PC-3 (cell line): Measurements from ENCODE around the gene SLC9A6. TPM values are rescaled to one million over a fixed set of nuclear protein-coding genes. Genes with fewer than 3 reads are reported as not detected.

ENCODE experiments used
- ATAC-seq: fragments of 200-7000 bp; cut with Tn5 transposase; 2 replicates; pipeline ENCODE4 v1.9.1; 2020; ENCODE audit warnings: mild to moderate bottlenecking, moderate library complexity
- BruUV-seq: library from RNA; stranded (reverse); fragments of 400-500 nt; replicated peaks from 2 replicates; lab custom pipeline; 2021; lab: Mats Ljungman, UMichigan
- CTCF ChIA-PET: fragments of 300-600 bp; sonication (Branson Sonifier 250); formaldehyde crosslinking; loops from one replicate; lab custom pipeline; 2022; ENCODE audit warnings: antibody characterized with exemption; lab: Charles Lee
- POLR2A ChIA-PET: fragments of 300-600 bp; sonication (Branson Sonifier 250); formaldehyde crosslinking; loops from one replicate; lab custom pipeline; 2022; ENCODE audit warnings: antibody characterized with exemption; ENCODE audit not compliant: unreplicated experiment; lab: Charles Lee
- DNase-seq: peaks from one replicate; pipeline ENCODE4 v3.0.0-alpha.2; 2015
- H2AFZ ChIP-seq: fragments of 300-600 bp; sonication (generic); 2 replicates; pipeline ENCODE4 v1.6.0; 2016; ENCODE audit warnings: antibody characterized with exemption, low read length
- H3F3A ChIP-seq: fragments of 300-600 bp; sonication (generic); one replicate; pipeline ENCODE4 v1.6.0; 2017; ENCODE audit warnings: antibody characterized with exemption, low read length, control low read depth, mild to moderate bottlenecking; ENCODE audit not compliant: unreplicated experiment
- H3K27ac ChIP-seq: fragments of 300-600 bp; sonication (generic); 2 replicates; pipeline ENCODE4 v1.5.1; 2016; ENCODE audit warnings: mild to moderate bottlenecking, low read length
- H3K27me3 ChIP-seq: fragments of 300-600 bp; sonication (generic); 2 replicates; pipeline ENCODE4 v1.6.1; 2016; ENCODE audit warnings: low read length, mixed read lengths
- H3K36me3 ChIP-seq: fragments of 300-600 bp; sonication (generic); 2 replicates; pipeline ENCODE4 v1.6.1; 2016; ENCODE audit warnings: low read depth, mixed run types, low read length, mixed read lengths
- H3K4me1 ChIP-seq: fragments of 300-600 bp; sonication (generic); 2 replicates; pipeline ENCODE4 v1.5.1; 2016; ENCODE audit warnings: low read length; ENCODE audit not compliant: insufficient read depth
- H3K4me2 ChIP-seq: fragments of 300-600 bp; sonication (generic); 2 replicates; pipeline ENCODE4 v1.6.0; 2016; ENCODE audit warnings: low read length
- H3K4me3 ChIP-seq: fragments of 300-600 bp; sonication (generic); 2 replicates; pipeline ENCODE4 v1.5.1; 2016; ENCODE audit warnings: mild to moderate bottlenecking, low read length, mixed read lengths
- H3K79me2 ChIP-seq: fragments of 300-600 bp; sonication (generic); 2 replicates; pipeline ENCODE4 v1.6.1; 2017; ENCODE audit warnings: low read length, mixed read lengths
- H3K9ac ChIP-seq: fragments of 300-600 bp; sonication (generic); 2 replicates; pipeline ENCODE4 v1.6.0; 2016; ENCODE audit warnings: mild to moderate bottlenecking, low read length
- H3K9me2 ChIP-seq: fragments of 300-600 bp; sonication (generic); replicated peaks from 2 replicates; pipeline ENCODE4 v1.6.1; 2016; ENCODE audit warnings: mixed run types, low read length, mixed read lengths
- H3K9me3 ChIP-seq: fragments of 300-600 bp; sonication (generic); 2 replicates; pipeline ENCODE4 v1.6.1; 2016; ENCODE audit warnings: low read length, mixed read lengths
- H4K20me1 ChIP-seq: fragments of 300-600 bp; sonication (generic); 2 replicates; pipeline ENCODE4 v1.6.1; 2016; ENCODE audit warnings: low read length, mixed read lengths
- EZH2 ChIP-seq: fragments of 300-600 bp; sonication (generic); IDR thresholded peaks from one replicate; pipeline ENCODE4 v1.6.1; 2017; ENCODE audit warnings: antibody characterized with exemption, mild to moderate bottlenecking, low read length; ENCODE audit not compliant: unreplicated experiment
- EZH2phosphoT487 ChIP-seq: fragments of 300-600 bp; sonication (generic); IDR thresholded peaks from 2 replicates; pipeline ENCODE4 v1.6.1; 2018; ENCODE audit warnings: mild to moderate bottlenecking, antibody characterized with exemption, low read length, borderline replicate concordance
- intact Hi-C: fragments of 100-400 bp; cut with micrococcal nuclease; formaldehyde crosslinking; loops from 2 replicates; pipeline ENCODE4 v1.9.0; 2023
- total RNA-seq: library from RNA; depleted of rRNA; stranded (reverse); fragments of >200 nt; gene quantifications from 2 replicates; pipeline ENCODE4 v1.2.3, GENCODE V29; 2014
- TF ChIP-seq, protein P1 (sequence below): fragments of 300-600 bp; sonication (generic); conservative IDR thresholded peaks from 2 replicates; pipeline ENCODE4 v1.5.1; 2017; ENCODE audit warnings: antibody characterized with exemption, low read depth, mild to moderate bottlenecking, low read length

The SLC9A6 gene
- total RNA-seq, 1 experiment from 2014 or later = 14.4 TPM

DNA sequence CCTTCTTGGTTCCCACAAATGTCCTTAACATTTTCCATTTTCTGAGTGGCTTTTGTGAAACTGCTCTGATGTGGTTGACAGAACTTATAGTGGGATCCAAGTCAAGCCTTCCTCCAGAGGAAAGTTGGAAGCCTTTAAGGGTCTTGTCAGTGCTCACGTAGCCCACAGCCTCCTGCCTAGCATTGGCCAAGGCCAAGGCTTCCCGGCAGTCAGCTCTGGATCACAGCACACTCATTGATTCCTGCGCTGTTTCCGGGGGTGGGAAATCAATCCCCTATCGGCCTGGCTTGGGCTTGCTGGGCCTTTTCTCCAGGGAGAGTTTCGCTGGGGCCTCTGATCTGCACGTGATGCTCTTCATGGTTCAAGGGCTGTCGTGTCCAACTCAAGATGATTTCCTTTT, 76.1 kb downstream of the SLC9A6 start:
- no TSS peak for BruUV-seq
- Histone ChIP-seq H3K27me3 (no peaks in the 10 kb centered on the region), H3K4me3 (no peak overlapping the region), H4K20me1 (no peaks in the 10 kb centered on the region), H3K79me2 (no peaks in the 10 kb centered on the region), H3K4me2 (no peak overlapping the region), H3K27ac (no peak overlapping the region), H3K36me3 (no peaks in the 10 kb centered on the region), H3K9me2 (no peaks in the 10 kb centered on the region), H3K9ac (no peak overlapping the region), H3K4me1 (peaks cover 45% of the 10 kb centered on the region), H3F3A (no peaks in the 10 kb centered on the region), H2AFZ (no peak overlapping the region), H3K9me3 (no peaks in the 10 kb centered on the region)
- ChIA-PET CTCF (no interaction called here), POLR2A (no interaction called here)
- ATAC-seq (no peak), DNase-seq (no peak)
- intact Hi-C loops = no loop called here
- TF ChIP-seq, protein P1, sequence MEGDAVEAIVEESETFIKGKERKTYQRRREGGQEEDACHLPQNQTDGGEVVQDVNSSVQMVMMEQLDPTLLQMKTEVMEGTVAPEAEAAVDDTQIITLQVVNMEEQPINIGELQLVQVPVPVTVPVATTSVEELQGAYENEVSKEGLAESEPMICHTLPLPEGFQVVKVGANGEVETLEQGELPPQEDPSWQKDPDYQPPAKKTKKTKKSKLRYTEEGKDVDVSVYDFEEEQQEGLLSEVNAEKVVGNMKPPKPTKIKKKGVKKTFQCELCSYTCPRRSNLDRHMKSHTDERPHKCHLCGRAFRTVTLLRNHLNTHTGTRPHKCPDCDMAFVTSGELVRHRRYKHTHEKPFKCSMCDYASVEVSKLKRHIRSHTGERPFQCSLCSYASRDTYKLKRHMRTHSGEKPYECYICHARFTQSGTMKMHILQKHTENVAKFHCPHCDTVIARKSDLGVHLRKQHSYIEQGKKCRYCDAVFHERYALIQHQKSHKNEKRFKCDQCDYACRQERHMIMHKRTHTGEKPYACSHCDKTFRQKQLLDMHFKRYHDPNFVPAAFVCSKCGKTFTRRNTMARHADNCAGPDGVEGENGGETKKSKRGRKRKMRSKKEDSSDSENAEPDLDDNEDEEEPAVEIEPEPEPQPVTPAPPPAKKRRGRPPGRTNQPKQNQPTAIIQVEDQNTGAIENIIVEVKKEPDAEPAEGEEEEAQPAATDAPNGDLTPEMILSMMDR = no peak
- TF ChIP-seq EZH2 (no peak), EZH2phosphoT487 (no peak)

DNA sequence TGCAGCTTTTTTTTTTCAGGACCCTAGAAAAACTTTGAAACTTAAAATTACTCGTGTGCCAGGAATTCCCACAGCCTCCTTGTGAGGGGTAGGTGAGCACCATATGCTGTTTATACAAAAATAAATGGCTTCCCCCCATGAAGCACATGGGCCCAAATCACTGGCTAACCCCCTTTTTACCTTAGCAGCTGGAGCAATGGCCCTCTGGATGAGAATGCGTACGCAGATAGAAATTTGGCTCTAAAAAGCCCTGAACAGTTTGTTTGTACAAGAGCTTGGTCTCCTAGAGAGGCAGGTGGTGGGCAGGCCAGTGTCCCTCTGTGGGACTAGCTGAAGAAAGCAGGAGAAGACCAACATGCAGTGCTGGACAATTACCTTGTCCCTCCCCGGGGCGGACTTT, 76.5 kb downstream of the SLC9A6 start:
- no peaks in the 10 kb centered on the region for H3K36me3 ChIP-seq
- no peaks in the 10 kb centered on the region for H4K20me1 ChIP-seq
- TF ChIP-seq, protein P1 = no peak
- no peak for TF ChIP-seq EZH2phosphoT487
- no peak for TF ChIP-seq EZH2
- no peak overlapping the region for H3K4me3 ChIP-seq
- BruUV-seq = no TSS peak
- H3K79me2 ChIP-seq = no peaks in the 10 kb centered on the region
- H2AFZ ChIP-seq = no peak overlapping the region
- H3K4me2 ChIP-seq = no peak overlapping the region
- H3K27me3 ChIP-seq = no peaks in the 10 kb centered on the region
- no peak for DNase-seq
- H3F3A ChIP-seq = no peaks in the 10 kb centered on the region
- POLR2A ChIA-PET = no interaction called here
- no peaks in the 10 kb centered on the region for H3K9me3 ChIP-seq
- H3K4me1 ChIP-seq = peaks cover 42% of the 10 kb centered on the region
- no peak overlapping the region for H3K27ac ChIP-seq
- CTCF ChIA-PET = no interaction called here
- H3K9ac ChIP-seq = no peak overlapping the region
- ATAC-seq = no peak
- no peaks in the 10 kb centered on the region for H3K9me2 ChIP-seq
- intact Hi-C loops = no loop called here

- Histone ChIP-seq H3K4me3 (no peak overlapping the region), H3F3A (no peaks in the 10 kb centered on the region), H3K36me3 (no peaks in the 10 kb centered on the region), H2AFZ (no peak overlapping the region), H4K20me1 (no peaks in the 10 kb centered on the region), H3K4me2 (peak overlapping the region; percentile 76), H3K9me3 (no peaks in the 10 kb centered on the region), H3K4me1 (peaks cover 32% of the 10 kb centered on the region), H3K9ac (peak overlapping the region; percentile 28; the same call in 1 of the 2 replicates), H3K27me3 (no peaks in the 10 kb centered on the region), H3K79me2 (no peaks in the 10 kb centered on the region), H3K9me2 (no peaks in the 10 kb centered on the region), H3K27ac (peak overlapping the region; percentile 84)
- ChIA-PET POLR2A (no interaction called here), CTCF (no interaction called here)
- no TSS peak for BruUV-seq
- DNase-seq (peak; percentile 48), ATAC-seq (no peak)
- intact Hi-C loops = no loop called here
- TF ChIP-seq EZH2 (no peak), EZH2phosphoT487 (no peak)
- TF ChIP-seq, protein P1 = no peak
Observed at GRCh38 chrX:136063340-136064079, 78.3 kb downstream of the SLC9A6 start.
